Left lobe of liver (tissue), 2 donors: ENCODE measurements around the gene CES5A. TPM values are rescaled to one million over a fixed set of nuclear protein-coding genes. Genes with fewer than 3 reads are reported as not detected.
A peak's percentile ranks its signal among the peaks of the same experiment; 100 is the strongest.
"Not testable (repeated sequence)": the region's sequence is repeated elsewhere in the genome, so short reads cannot be mapped to it uniquely, and the experiment has no call there.

Experiments
- ATAC-seq: fragments of 200-7000 bp; cut with Tn5 transposase; one replicate; pipeline ENCODE4 v1.9.1; 2020; ENCODE audit warnings: mild to moderate bottlenecking, moderate library complexity
- DNase-seq: peaks from one replicate; pipeline ENCODE4 v3.0.0-alpha.2; 2020; ENCODE audit warnings: low spot score
- total RNA-seq: library from RNA; stranded (reverse); gene quantifications from one replicate; pipeline ENCODE4 v1.2.1, GENCODE V29; 2021
- donor health status: DM: no; HTN: no; CAD: no; lungs with moderate emphysema.
- donor health status: DM: no; HTN: yes; CAD: no.

CES5A gene
- total RNA-seq, 1 donor from 2014 or later, result 4.4 TPM

- DNase-seq (no peak), ATAC-seq (no peak)
These were observed 1.7 kb upstream of the CES5A start for GRCh38 chr16:55876854-55877253.

GRCh38 chr16:55873122-55873521 is 2.1 kb downstream of the CES5A start:
- no peak for ATAC-seq
- DNase-seq, result no peak

GRCh38 chr16:55872130-55872529 is 3.0 kb downstream of the CES5A start:
- ATAC-seq (no peak), DNase-seq (no peak)

- DNase-seq (peak; percentile 76), ATAC-seq (peak; percentile 84)
These were observed 3.6 kb downstream of the CES5A start for GRCh38 chr16:55871411-55872038.

- ATAC-seq, result no peak
- DNase-seq, result no peak
These were observed 6.2 kb downstream of the CES5A start for GRCh38 chr16:55868980-55869379.

GRCh38 chr16:55868137-55868536 is 7.0 kb downstream of the CES5A start:
- peak; percentile 75 for ATAC-seq

GRCh38 chr16:55861288-55861687 is 13.9 kb downstream of the CES5A start:
- no peak for DNase-seq
- no peak for ATAC-seq

More at GRCh38 chr16:55868137-55868536, 7.0 kb downstream of the CES5A start:
- peak; percentile 53 for DNase-seq

GRCh38 chr16:55857650-55858049 is 17.5 kb downstream of the CES5A start:
- ATAC-seq, result not testable (repeated sequence)

GRCh38 chr16:55856950-55857349 is 18.2 kb downstream of the CES5A start:
- ATAC-seq (peak; percentile 78), DNase-seq (no peak)

More at GRCh38 chr16:55857650-55858049, 17.5 kb downstream of the CES5A start:
- DNase-seq, result not testable (repeated sequence)

- DNase-seq (no peak), ATAC-seq (no peak)
These were observed 22.1 kb downstream of the CES5A start for GRCh38 chr16:55853114-55853513.

GRCh38 chr16:55849536-55849935 is 25.6 kb downstream of the CES5A start:
- no peak for DNase-seq
- no peak for ATAC-seq

- no peak for DNase-seq
- peak; percentile 16 for ATAC-seq
These were observed 28.4 kb downstream of the CES5A start for GRCh38 chr16:55846598-55847346.

GRCh38 chr16:55843105-55843395 is 32.1 kb downstream of the CES5A start:
- no peak for ATAC-seq
- DNase-seq, result no peak

GRCh38 chr16:55842369-55843104 is 32.6 kb downstream of the CES5A start:
- DNase-seq (no peak), ATAC-seq (peak; percentile 88)

- ATAC-seq, result no peak
- no peak for DNase-seq
These were observed 36.1 kb downstream of the CES5A start for GRCh38 chr16:55839115-55839514.

- ATAC-seq (peak; percentile 57), DNase-seq (peak; percentile 95)
These were observed 39.0 kb downstream of the CES5A start for GRCh38 chr16:55836158-55836611.

GRCh38 chr16:55835581-55835980 is 39.6 kb downstream of the CES5A start:
- ATAC-seq (peak; percentile 52), DNase-seq (peak; percentile 94)

GRCh38 chr16:55835173-55835572 is 40.0 kb downstream of the CES5A start:
- not testable (repeated sequence) for DNase-seq

GRCh38 chr16:55834049-55834448 is 41.1 kb downstream of the CES5A start:
- DNase-seq (no peak), ATAC-seq (no peak)

More at GRCh38 chr16:55835173-55835572, 40.0 kb downstream of the CES5A start:
- ATAC-seq, result peak; percentile 17

GRCh38 chr16:55832773-55833691 is 42.1 kb downstream of the CES5A start, which contains the start of gene CES1:
Gene CES1 (minus strand): TSS chr16:55833096. CDS start chr16:55833055, 41 bp downstream.
- DNase-seq (peak; percentile 97), ATAC-seq (peak; percentile 73)

GRCh38 chr16:55832425-55832772 is 42.8 kb downstream of the CES5A start:
- ATAC-seq (no peak), DNase-seq (no peak)
